ENCODE measurements around the gene MARS1. TPM values are rescaled to one million over a fixed set of nuclear protein-coding genes. Genes with fewer than 3 reads are reported as not detected.

Gene MARS1
- total RNA-seq, 3 donors from 2014 or later (not counting 1 experiment from before 2014, with no cell fraction given): 200 to 237 (median 218) TPM

DNA sequence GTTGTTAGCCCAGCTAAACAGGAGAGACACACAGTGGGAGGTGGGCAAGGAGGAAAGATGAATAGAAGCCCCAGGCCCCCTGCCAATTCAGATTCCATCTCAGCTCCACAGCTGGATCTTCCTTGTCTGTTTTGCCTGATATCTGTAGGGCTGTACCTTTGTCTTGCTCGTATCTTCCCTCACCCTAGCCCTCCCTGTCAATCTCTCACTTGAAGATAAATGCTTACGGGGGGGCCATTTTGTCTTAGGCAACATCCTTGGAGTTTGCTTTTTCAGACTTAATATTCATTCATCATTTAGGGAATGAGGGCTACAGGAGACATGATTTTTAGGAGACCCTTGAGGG is 64.4 kb downstream of the MARS1 start:
- Histone ChIP-seq H3K4me3 (ENCODE audit: low read length) (no peak overlapping the region), H3K9me3 (ENCODE audit: control insufficient read depth, insufficient read depth, low read length) (no peaks in the 10 kb centered on the region), H3K27me3 (ENCODE audit: control insufficient read depth, insufficient read depth, low read length) (peaks cover 14% of the 10 kb centered on the region), H3K36me3 (ENCODE audit: control insufficient read depth, insufficient read depth, low read length) (no peaks in the 10 kb centered on the region), H3K27ac (ENCODE audit: low read length) (no peak overlapping the region), H3K4me1 (ENCODE audit: control insufficient read depth, insufficient read depth, low read length) (peaks cover 10% of the 10 kb centered on the region)
- no peak overlapping the region for H3K4me3 Mint-ChIP-seq
- no peaks in the 10 kb centered on the region for H3K9me3 Mint-ChIP-seq
- H3K36me3 Mint-ChIP-seq: no peaks in the 10 kb centered on the region
- no peak for ATAC-seq
- H3K4me1 Mint-ChIP-seq: peaks cover 4 to 12% of the 10 kb centered on the region in 2 donors
- peaks cover 19 to 39% of the 10 kb centered on the region in 2 donors for H3K27me3 Mint-ChIP-seq (ENCODE audit: low read depth in 2 of 2)
- DNase-seq: no peak
- no peak overlapping the region for H3K27ac Mint-ChIP-seq
- 94% methylated on average over 2 of the region's 2 CpGs for WGBS (ENCODE audit: insufficient coverage)
- TF ChIP-seq, protein P1, sequence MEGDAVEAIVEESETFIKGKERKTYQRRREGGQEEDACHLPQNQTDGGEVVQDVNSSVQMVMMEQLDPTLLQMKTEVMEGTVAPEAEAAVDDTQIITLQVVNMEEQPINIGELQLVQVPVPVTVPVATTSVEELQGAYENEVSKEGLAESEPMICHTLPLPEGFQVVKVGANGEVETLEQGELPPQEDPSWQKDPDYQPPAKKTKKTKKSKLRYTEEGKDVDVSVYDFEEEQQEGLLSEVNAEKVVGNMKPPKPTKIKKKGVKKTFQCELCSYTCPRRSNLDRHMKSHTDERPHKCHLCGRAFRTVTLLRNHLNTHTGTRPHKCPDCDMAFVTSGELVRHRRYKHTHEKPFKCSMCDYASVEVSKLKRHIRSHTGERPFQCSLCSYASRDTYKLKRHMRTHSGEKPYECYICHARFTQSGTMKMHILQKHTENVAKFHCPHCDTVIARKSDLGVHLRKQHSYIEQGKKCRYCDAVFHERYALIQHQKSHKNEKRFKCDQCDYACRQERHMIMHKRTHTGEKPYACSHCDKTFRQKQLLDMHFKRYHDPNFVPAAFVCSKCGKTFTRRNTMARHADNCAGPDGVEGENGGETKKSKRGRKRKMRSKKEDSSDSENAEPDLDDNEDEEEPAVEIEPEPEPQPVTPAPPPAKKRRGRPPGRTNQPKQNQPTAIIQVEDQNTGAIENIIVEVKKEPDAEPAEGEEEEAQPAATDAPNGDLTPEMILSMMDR (IDR thresholded peaks at IDR 0.05): no peak
- intact Hi-C loops (cut with micrococcal nuclease): no loop called here

DNA sequence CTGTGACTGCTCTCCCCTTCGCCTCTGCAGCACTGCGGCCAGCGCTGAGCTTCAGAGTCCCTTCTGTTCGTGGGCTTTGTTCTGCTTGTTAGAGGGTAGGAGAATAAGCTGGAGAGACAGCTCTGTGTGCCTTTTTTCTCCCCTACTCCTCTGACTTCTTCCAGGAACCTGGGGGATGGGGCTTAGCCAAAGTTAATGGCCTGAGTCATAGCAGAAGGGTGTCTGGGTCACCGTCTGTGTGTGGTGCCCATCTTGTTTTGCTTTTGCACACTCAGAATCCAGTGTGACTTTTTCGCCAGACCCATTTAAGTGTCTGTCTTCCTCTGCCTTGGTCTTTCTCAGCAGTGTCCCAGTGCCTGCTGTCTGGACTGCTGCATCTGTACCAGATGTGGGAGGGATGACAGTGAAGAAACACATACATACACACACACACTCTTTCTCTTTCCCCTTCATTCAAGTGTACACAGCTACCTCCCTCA is 65.0 kb downstream of the MARS1 start:
- H3K9me3 ChIP-seq (ENCODE audit: control insufficient read depth, insufficient read depth, low read length): no peaks in the 10 kb centered on the region
- Mint-ChIP-seq H3K36me3 (no peaks in the 10 kb centered on the region), H3K4me1 (peaks cover 0 to 9% of the 10 kb centered on the region in 2 donors), H3K4me3 (no peak overlapping the region), H3K27me3 (ENCODE audit: low read depth in 2 of 2) (peaks cover 19 to 39% of the 10 kb centered on the region in 2 donors), H3K27ac (no peak overlapping the region), H3K9me3 (no peaks in the 10 kb centered on the region)
- H3K4me1 ChIP-seq (ENCODE audit: control insufficient read depth, insufficient read depth, low read length): peaks cover 9% of the 10 kb centered on the region
- H3K27me3 ChIP-seq (ENCODE audit: control insufficient read depth, insufficient read depth, low read length): peaks cover 14% of the 10 kb centered on the region
- TF ChIP-seq, protein P1 (IDR thresholded peaks at IDR 0.05): no peak
- ATAC-seq (no peak), DNase-seq (no peak)
- H3K36me3 ChIP-seq (ENCODE audit: control insufficient read depth, insufficient read depth, low read length): no peaks in the 10 kb centered on the region
- intact Hi-C loops (cut with micrococcal nuclease): no loop called here
- H3K27ac ChIP-seq (ENCODE audit: low read length): no peak overlapping the region
- H3K4me3 ChIP-seq (ENCODE audit: low read length): no peak overlapping the region
- WGBS (ENCODE audit: insufficient coverage): 79% methylated on average over 4 of the region's 6 CpGs

DNA sequence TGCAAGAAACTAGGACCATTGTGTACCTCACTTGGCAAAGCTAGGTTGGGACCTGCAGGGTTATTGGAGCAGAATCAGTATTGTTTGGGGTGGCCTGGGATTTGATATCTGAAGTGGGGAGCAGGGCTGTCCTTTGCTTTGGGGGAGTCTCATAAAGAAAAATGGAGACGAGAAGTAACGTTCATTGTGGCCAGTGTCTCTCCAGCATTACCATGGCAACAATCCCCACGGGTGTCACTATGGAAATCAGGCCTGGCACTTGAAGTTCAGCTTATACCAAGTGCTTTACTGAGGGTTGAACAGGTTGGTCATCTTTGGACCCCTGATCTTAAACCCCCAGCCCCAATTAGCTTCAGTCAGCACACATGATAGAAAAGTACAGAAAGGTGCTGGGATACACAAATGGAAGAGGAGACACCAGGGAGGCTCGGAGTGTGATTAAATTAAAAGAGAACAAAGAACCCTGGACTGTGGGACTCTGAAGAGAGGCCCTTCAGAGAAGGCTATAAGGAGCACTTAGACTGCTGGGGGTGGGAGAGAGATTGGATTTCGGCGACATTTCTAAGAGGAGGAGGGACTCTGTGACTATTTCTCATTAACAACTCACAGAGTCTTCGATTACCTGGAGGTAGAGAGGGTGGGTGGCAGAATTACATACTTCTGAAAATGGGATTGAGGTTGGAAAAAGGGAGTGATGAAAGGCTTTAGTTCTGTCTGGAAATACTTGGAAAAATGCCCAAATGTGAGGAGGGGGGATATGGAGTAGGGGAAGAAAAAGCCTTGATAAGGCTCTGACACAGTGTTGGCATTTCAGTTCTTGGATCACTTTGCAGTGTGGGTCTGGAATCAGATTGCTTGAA is 65.7 kb downstream of the MARS1 start:
- TF ChIP-seq, protein P1 (IDR thresholded peaks at IDR 0.05): no peak
- H3K4me3 Mint-ChIP-seq: no peak overlapping the region
- peaks cover 0 to 9% of the 10 kb centered on the region in 2 donors for H3K4me1 Mint-ChIP-seq
- H3K9me3 Mint-ChIP-seq: no peaks in the 10 kb centered on the region
- intact Hi-C loops (cut with micrococcal nuclease): no loop called here
- H3K27me3 Mint-ChIP-seq (ENCODE audit: low read depth in 2 of 2): peaks cover 16 to 38% of the 10 kb centered on the region in 2 donors
- ATAC-seq (no peak), DNase-seq (no peak)
- Histone ChIP-seq H3K4me3 (ENCODE audit: low read length) (no peak overlapping the region), H3K27ac (ENCODE audit: low read length) (no peak overlapping the region), H3K9me3 (ENCODE audit: control insufficient read depth, insufficient read depth, low read length) (no peaks in the 10 kb centered on the region), H3K4me1 (ENCODE audit: control insufficient read depth, insufficient read depth, low read length) (peaks cover 9% of the 10 kb centered on the region), H3K36me3 (ENCODE audit: control insufficient read depth, insufficient read depth, low read length) (no peaks in the 10 kb centered on the region), H3K27me3 (ENCODE audit: control insufficient read depth, insufficient read depth, low read length) (peaks cover 14% of the 10 kb centered on the region)
- WGBS (ENCODE audit: insufficient coverage): 87% methylated on average over 5 of the region's 7 CpGs
- no peaks in the 10 kb centered on the region for H3K36me3 Mint-ChIP-seq
- H3K27ac Mint-ChIP-seq: no peak overlapping the region
